ENCODE results near the gene SGF29. TPM values are rescaled to one million over a fixed set of nuclear protein-coding genes. Genes with fewer than 3 reads are reported as not detected.

Gene SGF29
- total and polyA plus RNA-seq, 2 experiments from 2014 or later = 10.0 to 17.6 TPM

DNA sequence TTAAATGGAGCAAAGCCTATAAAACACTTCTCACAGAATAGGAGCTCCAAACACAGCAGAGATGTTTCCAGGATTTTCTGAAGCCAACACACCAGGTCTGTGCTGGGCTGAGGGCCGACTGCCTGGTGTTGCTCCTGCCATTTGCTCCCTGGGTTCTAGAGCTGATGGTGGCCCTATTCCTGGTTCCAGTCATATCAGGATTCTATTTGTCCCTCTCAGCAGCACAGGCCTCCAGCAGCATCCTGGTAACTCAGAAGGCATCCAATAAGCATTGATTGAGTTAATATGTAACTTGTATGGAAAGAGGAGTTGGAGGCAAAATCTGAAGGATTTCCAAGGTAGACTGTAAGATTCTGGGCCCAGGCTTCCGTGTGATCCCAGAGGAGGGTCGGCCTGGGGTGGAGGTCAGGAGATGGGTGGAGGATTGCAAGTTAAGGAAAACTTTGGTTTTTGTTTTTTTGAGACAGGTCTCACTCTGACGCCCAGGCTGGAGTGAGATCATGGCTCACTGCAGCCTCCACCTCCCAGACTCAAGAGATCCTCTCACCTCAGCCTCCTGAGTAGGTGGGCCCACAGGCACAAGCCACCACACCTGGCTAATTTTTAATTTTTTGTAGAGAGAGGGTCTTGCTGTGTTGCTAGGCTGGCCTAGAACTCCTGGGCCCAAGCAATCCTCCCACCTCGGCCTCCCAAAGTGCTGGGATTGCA is 20.6 kb upstream of the SGF29 start:
- ATAC-seq (no peak), DNase-seq (ENCODE audit: low spot score) (no peak)
- no peak overlapping the region for H3K4me3 Mint-ChIP-seq
- H3K79me2 ChIP-seq (replicated peaks; ENCODE audit: insufficient read depth) = no peaks in the 10 kb centered on the region
- no peaks in the 10 kb centered on the region; the same call in 1 of the 2 replicates for H3K4me1 ChIP-seq (ENCODE audit: insufficient read depth)
- no peak overlapping the region for H3K27ac Mint-ChIP-seq
- H3K9me2 ChIP-seq (ENCODE audit: insufficient read depth) = no peaks in the 10 kb centered on the region
- no peak overlapping the region for H3K4me2 ChIP-seq
- no peak overlapping the region for H2AFZ ChIP-seq
- peaks cover 5% of the 10 kb centered on the region for H3K27me3 Mint-ChIP-seq (ENCODE audit: insufficient read depth, low read depth, poor library complexity)
- no peaks in the 10 kb centered on the region for H4K20me1 ChIP-seq (replicated peaks; ENCODE audit: insufficient read depth)
- TF ChIP-seq, protein P1, sequence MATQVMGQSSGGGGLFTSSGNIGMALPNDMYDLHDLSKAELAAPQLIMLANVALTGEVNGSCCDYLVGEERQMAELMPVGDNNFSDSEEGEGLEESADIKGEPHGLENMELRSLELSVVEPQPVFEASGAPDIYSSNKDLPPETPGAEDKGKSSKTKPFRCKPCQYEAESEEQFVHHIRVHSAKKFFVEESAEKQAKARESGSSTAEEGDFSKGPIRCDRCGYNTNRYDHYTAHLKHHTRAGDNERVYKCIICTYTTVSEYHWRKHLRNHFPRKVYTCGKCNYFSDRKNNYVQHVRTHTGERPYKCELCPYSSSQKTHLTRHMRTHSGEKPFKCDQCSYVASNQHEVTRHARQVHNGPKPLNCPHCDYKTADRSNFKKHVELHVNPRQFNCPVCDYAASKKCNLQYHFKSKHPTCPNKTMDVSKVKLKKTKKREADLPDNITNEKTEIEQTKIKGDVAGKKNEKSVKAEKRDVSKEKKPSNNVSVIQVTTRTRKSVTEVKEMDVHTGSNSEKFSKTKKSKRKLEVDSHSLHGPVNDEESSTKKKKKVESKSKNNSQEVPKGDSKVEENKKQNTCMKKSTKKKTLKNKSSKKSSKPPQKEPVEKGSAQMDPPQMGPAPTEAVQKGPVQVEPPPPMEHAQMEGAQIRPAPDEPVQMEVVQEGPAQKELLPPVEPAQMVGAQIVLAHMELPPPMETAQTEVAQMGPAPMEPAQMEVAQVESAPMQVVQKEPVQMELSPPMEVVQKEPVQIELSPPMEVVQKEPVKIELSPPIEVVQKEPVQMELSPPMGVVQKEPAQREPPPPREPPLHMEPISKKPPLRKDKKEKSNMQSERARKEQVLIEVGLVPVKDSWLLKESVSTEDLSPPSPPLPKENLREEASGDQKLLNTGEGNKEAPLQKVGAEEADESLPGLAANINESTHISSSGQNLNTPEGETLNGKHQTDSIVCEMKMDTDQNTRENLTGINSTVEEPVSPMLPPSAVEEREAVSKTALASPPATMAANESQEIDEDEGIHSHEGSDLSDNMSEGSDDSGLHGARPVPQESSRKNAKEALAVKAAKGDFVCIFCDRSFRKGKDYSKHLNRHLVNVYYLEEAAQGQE (IDR thresholded peaks at IDR 0.05; ENCODE audit: unreplicated experiment) = no peak
- TF ChIP-seq ZNF114 (CRISPR knock-in tag; IDR thresholded peaks at IDR 0.05) (no peak), EZH2 (IDR thresholded peaks at IDR 0.05; ENCODE audit: low read depth, unreplicated experiment) (no peak), NANOG (IDR thresholded peaks at IDR 0.05; ENCODE audit: borderline replicate concordance) (no peak), POLR2AphosphoS5 (IDR thresholded peaks at IDR 0.05; ENCODE audit: low read depth) (no peak), ZNF331 (CRISPR knock-in tag; IDR thresholded peaks at IDR 0.05; ENCODE audit: low read depth) (no peak), EZH2phosphoT487 (IDR thresholded peaks at IDR 0.05; ENCODE audit: unreplicated experiment) (no peak), CREB1 (CRISPR knock-in tag; IDR thresholded peaks at IDR 0.05; ENCODE audit: low read depth) (no peak), JUNB (IDR thresholded peaks at IDR 0.05; ENCODE audit: unreplicated experiment) (no peak), STAT1 (IDR thresholded peaks at IDR 0.05; ENCODE audit: unreplicated experiment) (no peak)
- TF ChIP-seq, protein P2, sequence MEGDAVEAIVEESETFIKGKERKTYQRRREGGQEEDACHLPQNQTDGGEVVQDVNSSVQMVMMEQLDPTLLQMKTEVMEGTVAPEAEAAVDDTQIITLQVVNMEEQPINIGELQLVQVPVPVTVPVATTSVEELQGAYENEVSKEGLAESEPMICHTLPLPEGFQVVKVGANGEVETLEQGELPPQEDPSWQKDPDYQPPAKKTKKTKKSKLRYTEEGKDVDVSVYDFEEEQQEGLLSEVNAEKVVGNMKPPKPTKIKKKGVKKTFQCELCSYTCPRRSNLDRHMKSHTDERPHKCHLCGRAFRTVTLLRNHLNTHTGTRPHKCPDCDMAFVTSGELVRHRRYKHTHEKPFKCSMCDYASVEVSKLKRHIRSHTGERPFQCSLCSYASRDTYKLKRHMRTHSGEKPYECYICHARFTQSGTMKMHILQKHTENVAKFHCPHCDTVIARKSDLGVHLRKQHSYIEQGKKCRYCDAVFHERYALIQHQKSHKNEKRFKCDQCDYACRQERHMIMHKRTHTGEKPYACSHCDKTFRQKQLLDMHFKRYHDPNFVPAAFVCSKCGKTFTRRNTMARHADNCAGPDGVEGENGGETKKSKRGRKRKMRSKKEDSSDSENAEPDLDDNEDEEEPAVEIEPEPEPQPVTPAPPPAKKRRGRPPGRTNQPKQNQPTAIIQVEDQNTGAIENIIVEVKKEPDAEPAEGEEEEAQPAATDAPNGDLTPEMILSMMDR (conservative IDR thresholded peaks at IDR 0.05; ENCODE audit: low read depth in 2 of 2) = no peak
- TF ChIP-seq, protein P3, sequence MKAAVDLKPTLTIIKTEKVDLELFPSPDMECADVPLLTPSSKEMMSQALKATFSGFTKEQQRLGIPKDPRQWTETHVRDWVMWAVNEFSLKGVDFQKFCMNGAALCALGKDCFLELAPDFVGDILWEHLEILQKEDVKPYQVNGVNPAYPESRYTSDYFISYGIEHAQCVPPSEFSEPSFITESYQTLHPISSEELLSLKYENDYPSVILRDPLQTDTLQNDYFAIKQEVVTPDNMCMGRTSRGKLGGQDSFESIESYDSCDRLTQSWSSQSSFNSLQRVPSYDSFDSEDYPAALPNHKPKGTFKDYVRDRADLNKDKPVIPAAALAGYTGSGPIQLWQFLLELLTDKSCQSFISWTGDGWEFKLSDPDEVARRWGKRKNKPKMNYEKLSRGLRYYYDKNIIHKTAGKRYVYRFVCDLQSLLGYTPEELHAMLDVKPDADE (IDR thresholded peaks at IDR 0.05) = no peak
- TF ChIP-seq, protein P4, sequence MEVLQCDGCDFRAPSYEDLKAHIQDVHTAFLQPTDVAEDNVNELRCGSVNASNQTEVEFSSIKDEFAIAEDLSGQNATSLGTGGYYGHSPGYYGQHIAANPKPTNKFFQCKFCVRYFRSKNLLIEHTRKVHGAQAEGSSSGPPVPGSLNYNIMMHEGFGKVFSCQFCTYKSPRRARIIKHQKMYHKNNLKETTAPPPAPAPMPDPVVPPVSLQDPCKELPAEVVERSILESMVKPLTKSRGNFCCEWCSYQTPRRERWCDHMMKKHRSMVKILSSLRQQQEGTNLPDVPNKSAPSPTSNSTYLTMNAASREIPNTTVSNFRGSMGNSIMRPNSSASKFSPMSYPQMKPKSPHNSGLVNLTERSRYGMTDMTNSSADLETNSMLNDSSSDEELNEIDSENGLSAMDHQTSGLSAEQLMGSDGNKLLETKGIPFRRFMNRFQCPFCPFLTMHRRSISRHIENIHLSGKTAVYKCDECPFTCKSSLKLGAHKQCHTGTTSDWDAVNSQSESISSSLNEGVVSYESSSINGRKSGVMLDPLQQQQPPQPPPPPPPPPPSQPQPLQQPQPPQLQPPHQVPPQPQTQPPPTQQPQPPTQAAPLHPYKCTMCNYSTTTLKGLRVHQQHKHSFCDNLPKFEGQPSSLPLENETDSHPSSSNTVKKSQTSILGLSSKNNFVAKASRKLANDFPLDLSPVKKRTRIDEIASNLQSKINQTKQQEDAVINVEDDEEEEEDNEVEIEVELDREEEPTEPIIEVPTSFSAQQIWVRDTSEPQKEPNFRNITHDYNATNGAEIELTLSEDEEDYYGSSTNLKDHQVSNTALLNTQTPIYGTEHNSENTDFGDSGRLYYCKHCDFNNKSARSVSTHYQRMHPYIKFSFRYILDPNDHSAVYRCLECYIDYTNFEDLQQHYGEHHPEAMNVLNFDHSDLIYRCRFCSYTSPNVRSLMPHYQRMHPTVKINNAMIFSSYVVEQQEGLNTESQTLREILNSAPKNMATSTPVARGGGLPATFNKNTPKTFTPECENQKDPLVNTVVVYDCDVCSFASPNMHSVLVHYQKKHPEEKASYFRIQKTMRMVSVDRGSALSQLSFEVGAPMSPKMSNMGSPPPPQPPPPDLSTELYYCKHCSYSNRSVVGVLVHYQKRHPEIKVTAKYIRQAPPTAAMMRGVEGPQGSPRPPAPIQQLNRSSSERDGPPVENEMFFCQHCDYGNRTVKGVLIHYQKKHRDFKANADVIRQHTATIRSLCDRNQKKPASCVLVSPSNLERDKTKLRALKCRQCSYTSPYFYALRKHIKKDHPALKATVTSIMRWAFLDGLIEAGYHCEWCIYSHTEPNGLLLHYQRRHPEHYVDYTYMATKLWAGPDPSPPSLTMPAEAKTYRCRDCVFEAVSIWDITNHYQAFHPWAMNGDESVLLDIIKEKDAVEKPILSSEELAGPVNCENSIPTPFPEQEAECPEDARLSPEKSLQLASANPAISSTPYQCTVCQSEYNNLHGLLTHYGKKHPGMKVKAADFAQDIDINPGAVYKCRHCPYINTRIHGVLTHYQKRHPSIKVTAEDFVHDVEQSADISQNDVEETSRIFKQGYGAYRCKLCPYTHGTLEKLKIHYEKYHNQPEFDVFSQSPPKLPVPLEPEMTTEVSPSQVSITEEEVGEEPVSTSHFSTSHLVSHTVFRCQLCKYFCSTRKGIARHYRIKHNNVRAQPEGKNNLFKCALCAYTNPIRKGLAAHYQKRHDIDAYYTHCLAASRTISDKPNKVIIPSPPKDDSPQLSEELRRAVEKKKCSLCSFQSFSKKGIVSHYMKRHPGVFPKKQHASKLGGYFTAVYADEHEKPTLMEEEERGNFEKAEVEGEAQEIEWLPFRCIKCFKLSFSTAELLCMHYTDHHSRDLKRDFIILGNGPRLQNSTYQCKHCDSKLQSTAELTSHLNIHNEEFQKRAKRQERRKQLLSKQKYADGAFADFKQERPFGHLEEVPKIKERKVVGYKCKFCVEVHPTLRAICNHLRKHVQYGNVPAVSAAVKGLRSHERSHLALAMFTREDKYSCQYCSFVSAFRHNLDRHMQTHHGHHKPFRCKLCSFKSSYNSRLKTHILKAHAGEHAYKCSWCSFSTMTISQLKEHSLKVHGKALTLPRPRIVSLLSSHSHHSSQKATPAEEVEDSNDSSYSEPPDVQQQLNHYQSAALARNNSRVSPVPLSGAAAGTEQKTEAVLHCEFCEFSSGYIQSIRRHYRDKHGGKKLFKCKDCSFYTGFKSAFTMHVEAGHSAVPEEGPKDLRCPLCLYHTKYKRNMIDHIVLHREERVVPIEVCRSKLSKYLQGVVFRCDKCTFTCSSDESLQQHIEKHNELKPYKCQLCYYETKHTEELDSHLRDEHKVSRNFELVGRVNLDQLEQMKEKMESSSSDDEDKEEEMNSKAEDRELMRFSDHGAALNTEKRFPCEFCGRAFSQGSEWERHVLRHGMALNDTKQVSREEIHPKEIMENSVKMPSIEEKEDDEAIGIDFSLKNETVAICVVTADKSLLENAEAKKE (CRISPR knock-in tag; IDR thresholded peaks at IDR 0.05) = no peak
- no peaks in the 10 kb centered on the region for H3K27me3 ChIP-seq (ENCODE audit: insufficient read depth)
- no peaks in the 10 kb centered on the region for H3F3A ChIP-seq (replicated peaks; ENCODE audit: low read depth)
- no peaks in the 10 kb centered on the region for H3K36me3 ChIP-seq (ENCODE audit: insufficient read depth)
- no peaks in the 10 kb centered on the region for H3K36me3 Mint-ChIP-seq (ENCODE audit: low read depth)
- H3K4me3 ChIP-seq = no peak overlapping the region
- no peaks in the 10 kb centered on the region for H3K9me3 Mint-ChIP-seq
- peaks cover 4% of the 10 kb centered on the region for H3K4me1 Mint-ChIP-seq
- H3K27ac ChIP-seq (ENCODE audit: low read depth) = no peak overlapping the region

Data from GM23338 (cell line).